Adrenal gland (tissue), 5 donors: ENCODE data around the gene COL12A1.

Experiments used
- POLR2A ChIP-seq, 2 donors: fragments of 450-650 bp; IDR thresholded peaks; one replicate each; pipeline ENCODE4 v1.6.1; 2017; ENCODE audit warnings: antibody characterized with exemption in 2 of 2, mild to moderate bottlenecking in 2 of 2, moderate library complexity in 1 of 2
- TF ChIP-seq, protein P1 (sequence below), 6 experiments: fragments of 450-650 bp in 4 of 6; fragments of 200-600 bp in 2 of 6; sonication (generic) in 1 of 6; IDR thresholded peaks; 1 replicate in 5 of 6; 2 replicates in 1 of 6; pipeline versions ENCODE4 v1.5.1 to v1.8.0; 2016 to 2021; ENCODE audit warnings: antibody characterized with exemption in 6 of 6, mild to moderate bottlenecking in 2 of 6, moderate library complexity in 1 of 6
- donor health status: DM: no; HTN: no; CAD: no.

DNA sequence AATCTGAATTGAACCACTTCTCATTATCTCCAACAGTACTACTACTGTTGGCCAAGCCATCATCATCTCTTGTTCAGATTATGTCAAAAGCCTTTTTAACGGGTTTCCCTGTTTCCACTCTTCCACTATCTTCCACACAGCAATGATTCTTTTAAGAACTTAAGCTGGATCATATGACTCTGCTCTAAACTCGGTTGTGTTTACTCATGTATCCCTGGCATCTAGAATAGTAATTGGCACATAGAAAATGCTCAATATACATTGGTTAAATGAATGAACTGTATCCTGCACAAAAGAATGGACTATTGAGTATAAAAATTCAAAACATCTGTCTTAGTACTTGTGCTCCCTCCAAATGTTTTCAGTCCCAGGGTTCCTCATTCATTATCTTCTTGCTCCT lies 40.5 kb upstream of the COL12A1 start:
- TF ChIP-seq POLR2A (IDR thresholded peaks at IDR 0.05): no peak
- TF ChIP-seq, protein P1, sequence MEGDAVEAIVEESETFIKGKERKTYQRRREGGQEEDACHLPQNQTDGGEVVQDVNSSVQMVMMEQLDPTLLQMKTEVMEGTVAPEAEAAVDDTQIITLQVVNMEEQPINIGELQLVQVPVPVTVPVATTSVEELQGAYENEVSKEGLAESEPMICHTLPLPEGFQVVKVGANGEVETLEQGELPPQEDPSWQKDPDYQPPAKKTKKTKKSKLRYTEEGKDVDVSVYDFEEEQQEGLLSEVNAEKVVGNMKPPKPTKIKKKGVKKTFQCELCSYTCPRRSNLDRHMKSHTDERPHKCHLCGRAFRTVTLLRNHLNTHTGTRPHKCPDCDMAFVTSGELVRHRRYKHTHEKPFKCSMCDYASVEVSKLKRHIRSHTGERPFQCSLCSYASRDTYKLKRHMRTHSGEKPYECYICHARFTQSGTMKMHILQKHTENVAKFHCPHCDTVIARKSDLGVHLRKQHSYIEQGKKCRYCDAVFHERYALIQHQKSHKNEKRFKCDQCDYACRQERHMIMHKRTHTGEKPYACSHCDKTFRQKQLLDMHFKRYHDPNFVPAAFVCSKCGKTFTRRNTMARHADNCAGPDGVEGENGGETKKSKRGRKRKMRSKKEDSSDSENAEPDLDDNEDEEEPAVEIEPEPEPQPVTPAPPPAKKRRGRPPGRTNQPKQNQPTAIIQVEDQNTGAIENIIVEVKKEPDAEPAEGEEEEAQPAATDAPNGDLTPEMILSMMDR (IDR thresholded peaks at IDR 0.05): no peak
